ENCODE measurements around the gene NHSL2.
"Not testable (repeated sequence)": the region's sequence is repeated elsewhere in the genome, so short reads cannot be mapped to it uniquely, and the experiment has no call there.

The NHSL2 gene

GRCh38 chrX:72057849-72058248 is 147.2 kb downstream of the NHSL2 start:
- H3K4me3 ChIP-seq (ENCODE audit: low read depth, low read length): no peak overlapping the region
- TF ChIP-seq CTCF (IDR thresholded peaks at IDR 0.05; ENCODE audit: insufficient read depth, low read depth, low read length, missing control alignments): no peak
- no peak for DNase-seq (ENCODE audit: low read depth)

- DNase-seq (ENCODE audit: low read depth): not testable (repeated sequence)
Measured at GRCh38 chrX:72058346-72058745, 147.7 kb downstream of the NHSL2 start.

GRCh38 chrX:72060196-72060920 is 149.7 kb downstream of the NHSL2 start:
- no peak overlapping the region for H3K4me3 ChIP-seq (ENCODE audit: low read depth, low read length)
- no peak for TF ChIP-seq CTCF (IDR thresholded peaks at IDR 0.05; ENCODE audit: insufficient read depth, low read depth, low read length, missing control alignments)
- peak; percentile 16 for DNase-seq (ENCODE audit: low read depth)

More at GRCh38 chrX:72058346-72058745, 147.7 kb downstream of the NHSL2 start:
- not testable (repeated sequence) for H3K4me3 ChIP-seq (ENCODE audit: low read depth, low read length)

- no peak for DNase-seq (ENCODE audit: low read depth)
- no peak for TF ChIP-seq CTCF (IDR thresholded peaks at IDR 0.05; ENCODE audit: insufficient read depth, low read depth, low read length, missing control alignments)
- H3K4me3 ChIP-seq (ENCODE audit: low read depth, low read length): no peak overlapping the region
Measured at GRCh38 chrX:72060921-72061490, 150.4 kb downstream of the NHSL2 start.

- TF ChIP-seq CTCF (IDR thresholded peaks at IDR 0.05; ENCODE audit: insufficient read depth, low read depth, low read length, missing control alignments): no peak
Measured at GRCh38 chrX:72062916-72063315, 152.3 kb downstream of the NHSL2 start.

GRCh38 chrX:72069350-72070160 is 158.9 kb downstream of the NHSL2 start:
- no peak for TF ChIP-seq CTCF (IDR thresholded peaks at IDR 0.05; ENCODE audit: insufficient read depth, low read depth, low read length, missing control alignments)
- H3K4me3 ChIP-seq (ENCODE audit: low read depth, low read length): no peak overlapping the region
- DNase-seq (ENCODE audit: low read depth): no peak

More at GRCh38 chrX:72062916-72063315, 152.3 kb downstream of the NHSL2 start:
- H3K4me3 ChIP-seq (ENCODE audit: low read depth, low read length): no peak overlapping the region
- DNase-seq (ENCODE audit: low read depth): no peak

- H3K4me3 ChIP-seq (ENCODE audit: low read depth, low read length): no peak overlapping the region
- DNase-seq (ENCODE audit: low read depth): no peak
- TF ChIP-seq CTCF (IDR thresholded peaks at IDR 0.05; ENCODE audit: insufficient read depth, low read depth, low read length, missing control alignments): no peak
Measured at GRCh38 chrX:72071213-72071612, 160.6 kb downstream of the NHSL2 start.
